C1 segment of cervical spinal cord (tissue), 14 donors: ENCODE measurements around the gene SNX3.

Experiments used
- DNase-seq, 14 donors: peaks; one replicate each; lab custom pipeline; 2025; lab: John Stamatoyannopoulos, UW

SNX3 gene

GRCh38 chr6:108170332-108171290, 90.2 kb downstream of the SNX3 start:
- DNase-seq: no peak

DNA sequence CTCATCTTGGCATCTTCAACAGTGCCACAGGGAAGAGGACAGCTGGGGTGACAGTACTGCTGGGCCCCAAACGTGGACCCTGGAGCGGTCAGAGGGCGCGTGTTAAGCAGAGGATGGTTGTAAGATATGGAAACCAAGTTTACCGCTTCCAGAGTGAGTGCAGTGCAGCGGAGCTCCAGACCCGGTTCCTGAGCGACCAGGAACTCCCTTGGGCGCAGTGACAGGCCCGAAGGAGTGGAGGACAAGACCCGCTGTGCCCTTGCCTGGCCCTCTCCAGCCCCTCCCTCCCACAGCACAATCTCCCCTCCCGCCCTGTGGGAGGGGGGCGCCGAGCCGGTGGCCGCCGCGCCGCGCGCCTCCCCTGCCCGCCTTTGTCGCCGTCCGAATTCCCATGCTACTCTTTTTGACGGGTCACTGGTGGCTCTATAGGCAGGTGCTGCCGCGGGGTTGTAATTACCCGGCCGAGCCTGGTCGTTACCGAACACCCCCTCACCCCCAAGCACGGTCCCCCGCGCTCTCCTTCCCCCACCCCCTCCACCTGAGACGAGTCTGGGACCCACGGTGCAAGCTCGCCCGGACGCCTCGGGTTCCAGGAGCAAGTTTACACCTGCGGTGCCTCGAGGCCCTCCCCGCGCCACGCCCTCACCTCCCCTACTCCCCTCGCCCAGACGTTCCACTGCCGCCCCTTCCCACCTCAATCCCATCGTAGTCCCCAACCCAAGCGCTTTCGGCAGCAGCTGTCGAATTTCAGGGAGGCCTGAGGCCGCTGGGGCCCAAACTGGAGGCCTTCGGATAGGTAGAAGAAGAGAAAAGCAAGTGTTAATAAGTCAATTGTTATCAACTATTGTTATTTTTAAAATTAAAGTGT, 91.1 kb downstream of the SNX3 start:
- DNase-seq: no peak

DNA sequence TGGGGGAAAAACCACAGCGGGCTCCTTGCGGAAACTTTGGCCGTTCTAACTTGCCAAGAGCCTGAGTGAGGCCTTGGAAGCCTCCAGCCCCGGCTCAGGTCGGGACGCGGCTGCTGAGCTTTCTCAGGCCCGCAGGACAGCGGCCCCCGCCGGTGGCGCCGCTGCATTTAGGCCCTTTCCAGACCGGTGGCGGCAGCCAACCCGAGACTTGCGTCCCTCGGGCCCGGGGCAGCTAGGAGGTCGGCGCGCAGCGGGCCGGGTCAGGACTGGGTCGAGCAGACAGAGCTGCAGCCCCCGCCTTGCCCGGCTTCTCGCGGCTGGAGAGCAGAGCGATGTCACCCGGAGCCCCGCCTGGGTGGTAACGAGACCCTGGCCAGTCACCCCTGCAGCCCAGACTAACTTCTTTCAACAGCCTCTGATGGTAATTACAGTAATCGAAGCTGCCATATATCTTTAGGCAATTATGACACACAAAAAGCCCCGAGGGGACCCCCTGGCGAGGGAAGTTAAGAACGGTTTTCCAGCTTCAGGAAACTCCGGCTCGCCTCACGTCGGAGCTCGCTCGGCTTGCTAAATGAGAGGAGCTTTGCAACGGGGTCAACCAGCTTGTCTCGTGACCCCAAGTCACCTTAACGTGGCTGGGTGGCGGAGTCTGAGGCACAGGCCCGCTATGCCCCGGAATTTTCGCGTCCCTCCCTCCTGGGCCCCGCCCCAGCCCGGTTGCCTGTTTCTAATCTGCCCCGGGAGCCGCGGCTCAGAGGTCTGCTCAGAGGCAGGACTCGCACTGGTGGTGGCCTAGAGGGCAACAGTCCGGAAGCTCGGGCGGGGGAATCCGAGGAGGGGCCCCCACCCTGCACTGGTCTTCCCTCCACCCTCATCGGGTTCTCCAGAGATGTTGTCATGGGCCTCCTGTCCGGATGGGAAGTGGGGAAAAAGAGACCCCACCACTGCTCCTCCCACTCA, 92.1 kb downstream of the SNX3 start:
- DNase-seq: peak in 1 of 14 donors; percentile 5

DNA sequence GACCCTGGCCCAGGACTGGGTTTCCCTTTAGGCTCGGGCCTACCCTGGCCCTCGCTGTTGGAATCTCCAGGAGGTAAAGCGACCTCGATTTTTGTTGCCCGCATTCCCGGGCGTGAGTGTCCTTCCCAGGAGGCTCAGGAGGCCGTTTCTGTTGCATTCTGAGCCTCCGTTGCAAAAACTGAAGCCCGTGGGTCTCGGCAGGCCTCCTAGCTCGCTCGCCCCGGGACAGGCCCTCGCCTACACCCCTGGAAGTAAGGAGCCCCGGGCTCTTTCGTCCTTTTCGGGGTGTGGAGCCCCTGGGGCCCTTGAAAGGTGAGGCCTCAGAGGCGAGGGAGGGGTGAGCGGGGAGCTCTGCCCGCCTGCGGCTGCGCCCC, 92.8 kb downstream of the SNX3 start:
- DNase-seq: no peak

DNA sequence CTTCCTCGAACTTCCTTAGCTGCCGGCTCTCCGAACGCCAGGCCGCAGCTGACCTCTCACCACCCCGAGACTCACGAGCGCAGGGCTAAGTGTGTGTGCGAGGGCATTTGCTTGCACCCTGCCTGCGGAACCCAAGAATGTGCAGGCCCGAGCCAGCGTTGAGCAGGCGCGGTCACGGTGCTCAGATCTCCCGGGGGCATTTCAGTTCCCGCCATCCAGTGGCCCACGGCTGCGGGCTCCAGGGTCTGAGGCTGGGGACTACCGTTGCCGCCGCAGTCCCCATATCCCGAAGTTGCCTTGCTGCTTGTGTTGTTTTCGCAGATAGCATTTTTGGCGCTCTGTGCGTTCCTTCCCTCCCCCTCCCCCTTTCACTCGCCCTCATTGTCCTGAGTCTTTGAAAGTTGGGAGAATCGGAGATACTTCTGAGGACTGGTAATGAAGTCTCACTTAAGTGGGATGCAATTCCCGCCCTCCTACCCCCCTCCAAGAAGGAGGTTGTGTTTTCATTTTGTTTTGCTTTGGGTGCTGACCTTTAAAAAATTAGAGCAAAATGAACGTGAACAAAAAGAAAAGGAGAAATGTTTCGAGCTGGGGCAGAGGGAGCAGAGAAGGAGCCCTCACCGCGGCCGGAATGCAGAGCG, 93.3 kb downstream of the SNX3 start:
- no peak for DNase-seq

DNA sequence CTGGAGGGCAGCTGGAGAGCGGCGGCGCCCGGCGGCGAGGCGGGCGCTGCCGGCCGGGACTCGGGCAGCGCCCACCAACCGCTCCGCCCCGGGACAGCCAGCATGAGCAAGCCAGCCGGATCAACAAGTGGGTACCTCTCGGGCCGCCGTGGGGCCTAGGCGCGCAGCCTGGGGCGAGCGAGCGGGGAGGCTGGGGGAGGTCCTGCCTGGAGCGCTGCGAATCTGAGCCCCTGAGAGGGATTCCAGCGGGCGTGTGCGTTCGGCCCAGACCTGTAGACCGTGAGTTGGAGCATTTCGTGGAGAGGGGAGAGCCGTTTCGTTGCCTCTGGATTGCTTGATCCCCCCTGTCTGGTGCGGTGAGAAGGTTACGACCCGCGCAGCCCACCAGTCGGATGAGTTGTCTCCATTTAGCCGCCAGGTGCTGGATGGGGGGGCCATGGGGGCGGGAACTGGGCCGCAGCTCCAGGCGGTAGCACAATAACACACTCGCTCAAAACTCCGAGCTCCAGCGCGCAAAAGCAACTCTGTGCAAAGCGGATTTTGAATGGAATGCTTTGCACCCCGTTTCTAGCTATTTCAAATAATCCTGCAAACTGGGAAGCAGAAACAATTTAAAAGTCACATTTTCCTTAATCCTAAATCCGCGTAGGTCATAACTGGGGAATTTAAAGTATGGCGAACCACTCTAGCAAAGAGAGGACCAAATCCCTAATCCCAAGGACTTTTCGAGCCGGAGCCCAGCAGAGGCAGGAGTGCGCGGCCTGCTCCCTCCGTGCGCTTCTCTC, 94.0 kb downstream of the SNX3 start:
- DNase-seq: no peak

DNA sequence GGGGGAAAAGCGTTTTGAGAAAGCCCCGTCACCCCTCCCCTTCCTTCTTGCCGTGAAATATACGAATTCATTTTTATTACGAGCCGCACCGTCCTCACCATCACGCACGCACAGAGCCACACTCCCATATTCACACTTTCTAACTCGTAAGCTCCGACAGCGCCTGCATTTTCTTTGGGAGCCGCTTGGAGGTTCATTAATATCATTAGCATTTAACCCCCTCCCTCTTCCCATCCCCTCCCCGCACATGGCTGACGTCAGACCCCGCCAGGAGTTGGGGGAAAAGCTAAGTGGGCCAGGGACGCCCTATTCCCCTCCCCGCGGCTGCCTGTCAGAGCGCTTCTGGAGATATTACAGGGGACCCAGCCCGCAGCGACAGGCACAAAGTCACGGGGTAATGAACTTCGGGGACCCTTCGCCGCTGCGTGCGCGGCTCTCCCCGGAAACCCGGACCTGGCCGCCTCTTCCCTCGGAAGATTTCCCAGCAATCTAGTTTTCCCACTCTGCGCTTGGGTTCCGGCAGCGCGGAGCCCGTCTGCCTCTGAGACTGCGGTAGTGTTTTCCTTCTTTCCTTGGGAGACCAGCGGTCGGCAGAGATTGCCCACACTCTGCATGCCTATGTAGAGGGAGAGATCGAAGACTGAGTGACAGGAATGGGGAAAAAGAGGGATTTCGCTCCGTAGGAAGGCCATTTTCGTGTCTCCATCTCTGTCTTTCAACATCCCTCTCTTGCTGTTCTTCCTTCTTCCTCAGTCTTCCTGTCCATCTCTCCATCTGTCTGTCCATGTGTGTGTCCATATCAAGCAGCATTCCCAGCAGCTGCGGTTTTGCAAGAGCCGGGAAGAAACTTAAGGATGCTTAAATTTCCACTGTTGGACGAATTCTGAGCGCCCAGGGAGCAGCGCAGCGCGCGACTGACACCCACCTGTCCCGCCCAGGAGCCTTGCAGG, 94.9 kb downstream of the SNX3 start, which contains the start of gene NR2E1:
Gene NR2E1 (plus strand): TSS at position 309 of the 950 bp plus-strand sequence. CDS start 744 bp downstream, outside the sequence.
- DNase-seq: no peak

DNA sequence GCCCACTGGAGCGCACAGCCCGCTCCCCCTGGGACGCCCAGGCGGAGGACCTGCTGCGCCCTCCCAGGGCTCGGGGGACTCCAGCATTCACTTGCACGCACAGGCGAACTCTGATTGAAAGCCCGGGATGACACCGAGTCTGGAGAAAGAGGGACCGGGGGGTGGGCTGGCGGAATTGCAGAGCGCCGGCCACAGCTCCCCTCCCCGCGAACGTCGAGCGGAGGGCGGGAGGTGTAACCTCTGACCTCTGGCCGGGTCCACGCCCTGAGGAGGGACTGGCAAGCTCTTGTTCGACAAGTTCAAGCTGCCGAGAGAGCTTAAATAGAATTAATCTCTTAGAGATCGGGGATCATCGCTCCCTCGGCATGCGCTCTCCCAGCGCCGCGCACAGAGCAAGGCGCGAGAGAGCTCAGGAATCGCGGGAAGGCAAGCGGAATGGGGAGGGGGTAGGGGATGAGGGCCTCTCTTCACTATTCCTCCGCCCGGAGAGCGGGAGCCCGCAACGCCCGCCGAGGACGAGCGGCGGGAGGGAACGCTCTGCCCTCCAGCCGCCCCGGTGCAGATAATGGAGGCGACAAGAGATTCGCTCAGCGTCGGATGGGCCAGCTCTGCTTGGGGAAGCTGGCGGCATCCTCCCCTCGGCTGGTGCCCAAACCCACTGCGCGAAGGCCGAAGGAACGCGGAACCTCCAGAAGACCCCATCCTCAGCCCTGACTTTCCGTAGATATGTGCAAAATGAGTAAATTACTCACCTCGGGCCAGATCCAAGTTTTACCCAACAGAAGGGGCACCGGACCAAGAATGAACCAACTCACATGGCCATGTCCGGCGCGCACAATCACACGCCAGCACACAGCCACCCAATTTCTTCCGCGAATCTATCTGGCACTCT, 95.8 kb downstream of the SNX3 start:
- DNase-seq: no peak

DNA sequence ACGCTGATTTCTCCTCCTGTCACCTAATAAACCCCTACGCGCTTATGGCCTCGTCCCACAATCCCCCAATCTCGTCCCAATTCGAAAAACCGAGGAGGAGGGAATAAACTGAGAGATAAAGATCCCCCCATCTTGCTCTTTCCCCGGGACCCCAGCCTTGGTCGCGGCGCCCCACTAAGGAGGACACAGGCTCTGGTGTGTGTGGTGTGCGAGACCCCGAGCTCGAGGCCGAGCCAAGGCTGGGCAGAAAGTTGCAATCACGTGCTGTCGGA, 96.4 kb downstream of the SNX3 start:
- no peak for DNase-seq

DNA sequence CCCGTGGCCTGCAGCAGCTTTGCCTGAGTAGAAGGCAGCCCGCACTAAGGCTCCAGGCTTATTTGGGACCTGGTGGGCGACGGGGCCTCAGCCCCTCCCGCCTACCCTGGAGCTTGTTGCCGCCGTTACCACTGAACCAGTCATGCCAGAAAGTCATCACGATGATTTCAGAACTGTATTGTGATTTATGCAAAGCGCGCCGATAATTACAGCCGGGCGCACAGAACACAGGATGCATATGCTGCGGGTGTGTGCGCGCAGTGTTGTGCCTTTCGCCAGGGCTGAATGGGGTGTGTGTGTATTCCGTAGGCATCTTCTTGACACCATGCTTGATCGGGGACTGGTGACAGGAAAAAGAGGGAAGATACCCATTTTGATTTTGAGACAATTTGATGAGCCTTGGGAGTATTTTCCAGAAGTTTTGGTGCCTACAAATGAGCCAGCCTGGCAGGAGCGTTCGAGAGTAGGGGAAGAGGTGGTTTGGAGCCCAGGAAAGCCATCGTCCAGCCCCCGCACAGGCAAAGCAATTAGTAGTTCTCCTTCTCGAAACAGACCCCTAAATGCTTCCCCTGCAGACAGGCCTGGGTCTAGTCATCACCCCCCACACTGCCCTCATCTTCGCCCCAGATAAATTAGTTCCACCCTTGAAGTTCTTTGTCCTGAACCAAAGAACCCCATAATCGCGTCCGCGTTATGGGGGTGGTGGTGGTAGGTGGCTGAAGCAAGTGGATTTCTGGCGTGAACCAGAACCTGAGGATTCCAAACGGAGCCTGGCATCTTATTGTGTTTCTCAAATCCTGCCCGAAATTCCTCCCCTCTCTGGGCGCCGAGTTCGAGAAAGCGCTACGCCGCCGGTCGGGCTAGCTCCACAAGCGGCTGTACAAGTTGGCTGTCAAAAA, 96.9 kb downstream of the SNX3 start:
- DNase-seq: no peak

GRCh38 chr6:108163267-108163643, 97.6 kb downstream of the SNX3 start:
- DNase-seq: no peak

- no peak for DNase-seq
These were observed 99.0 kb downstream of the SNX3 start for GRCh38 chr6:108161724-108162282.
